Activated naive CD8-positive, alpha-beta T cell treated with anti-CD3 and anti-CD28 coated beads for 36 hours (primary cell): Measurements from ENCODE around the gene SAMD1. TPM values are rescaled to one million over a fixed set of nuclear protein-coding genes. Genes with fewer than 3 reads are reported as not detected.

Source experiments
- DNase-seq: peaks from one replicate; pipeline ENCODE4 v3.0.0; 2021
- H3K27ac Mint-ChIP-seq: one replicate; pipeline ENCODE4 v1.8.0; 2022; ENCODE audit warnings: mild to moderate bottlenecking, moderate library complexity, mixed read lengths
- H3K27me3 Mint-ChIP-seq: one replicate; pipeline ENCODE4 v1.8.0; 2022; ENCODE audit warnings: mild to moderate bottlenecking, mixed read lengths
- H3K36me3 Mint-ChIP-seq: one replicate; pipeline ENCODE4 v1.8.0; 2021; ENCODE audit warnings: mild to moderate bottlenecking, mixed read lengths
- H3K4me1 Mint-ChIP-seq: one replicate; pipeline ENCODE4 v1.8.0; 2021; ENCODE audit warnings: mixed read lengths
- H3K4me3 Mint-ChIP-seq: one replicate; pipeline ENCODE4 v1.8.0; 2022; ENCODE audit warnings: mild to moderate bottlenecking, moderate library complexity, mixed read lengths
- H3K9me3 Mint-ChIP-seq: one replicate; pipeline ENCODE4 v1.8.0; 2022; ENCODE audit warnings: mixed read lengths
- total RNA-seq, 2 experiments: library from RNA; stranded (reverse); gene quantifications; one replicate each; pipeline ENCODE4 v1.2.3, GENCODE V29; 2021

Gene SAMD1
- total RNA-seq, 2 experiments from 2014 or later, result 66.7 to 68.0 TPM

DNA sequence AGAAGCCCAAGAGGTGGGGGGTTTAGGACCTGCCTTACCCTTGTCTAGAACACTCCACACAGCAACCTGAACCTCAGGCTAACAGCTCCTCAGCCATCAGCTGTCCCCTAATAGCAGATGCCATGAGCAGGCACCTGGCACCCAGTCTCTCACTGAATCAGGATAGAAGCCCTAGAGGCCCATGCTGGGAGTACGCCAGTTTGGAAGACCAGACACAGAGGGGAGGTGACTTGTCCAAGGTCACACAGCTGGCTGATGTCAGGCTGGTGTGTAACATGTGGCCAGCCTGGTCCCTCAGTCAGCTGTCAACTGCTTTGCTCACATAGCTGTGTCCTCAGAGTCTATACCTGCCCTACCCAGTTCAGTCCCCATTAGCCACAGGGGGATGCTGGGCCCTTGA is 12.8 kb upstream of the SAMD1 start:
- Mint-ChIP-seq H3K4me1 (peaks cover 1% of the 10 kb centered on the region), H3K27ac (no peak overlapping the region), H3K36me3 (peaks cover 6% of the 10 kb centered on the region), H3K27me3 (no peaks in the 10 kb centered on the region), H3K9me3 (no peaks in the 10 kb centered on the region), H3K4me3 (no peak overlapping the region)
- DNase-seq, result no peak

DNA sequence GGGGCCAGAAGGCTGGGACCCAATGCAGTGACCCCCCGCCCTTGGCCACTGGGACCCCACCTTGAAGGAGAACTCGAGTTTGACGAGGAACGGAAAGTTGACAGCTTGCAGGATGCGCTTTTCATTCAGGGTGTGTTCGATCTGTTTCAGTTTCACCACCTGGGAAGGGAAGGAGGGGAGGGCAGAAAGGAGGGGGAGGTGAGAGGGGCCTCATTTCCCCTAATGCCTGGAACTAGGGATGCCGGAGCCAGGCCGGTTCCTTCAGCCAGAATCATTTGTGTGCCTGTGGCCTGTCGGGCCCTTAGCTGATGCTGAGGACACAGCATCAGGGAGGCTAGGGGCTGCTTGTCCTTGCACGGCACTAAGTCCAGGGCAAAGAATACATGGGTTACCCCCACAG is 12.2 kb upstream of the SAMD1 start:
- Mint-ChIP-seq H3K9me3 (no peaks in the 10 kb centered on the region), H3K27ac (no peak overlapping the region), H3K36me3 (peaks cover 4% of the 10 kb centered on the region), H3K4me3 (no peak overlapping the region), H3K4me1 (no peaks in the 10 kb centered on the region), H3K27me3 (no peaks in the 10 kb centered on the region)
- DNase-seq, result no peak

DNA sequence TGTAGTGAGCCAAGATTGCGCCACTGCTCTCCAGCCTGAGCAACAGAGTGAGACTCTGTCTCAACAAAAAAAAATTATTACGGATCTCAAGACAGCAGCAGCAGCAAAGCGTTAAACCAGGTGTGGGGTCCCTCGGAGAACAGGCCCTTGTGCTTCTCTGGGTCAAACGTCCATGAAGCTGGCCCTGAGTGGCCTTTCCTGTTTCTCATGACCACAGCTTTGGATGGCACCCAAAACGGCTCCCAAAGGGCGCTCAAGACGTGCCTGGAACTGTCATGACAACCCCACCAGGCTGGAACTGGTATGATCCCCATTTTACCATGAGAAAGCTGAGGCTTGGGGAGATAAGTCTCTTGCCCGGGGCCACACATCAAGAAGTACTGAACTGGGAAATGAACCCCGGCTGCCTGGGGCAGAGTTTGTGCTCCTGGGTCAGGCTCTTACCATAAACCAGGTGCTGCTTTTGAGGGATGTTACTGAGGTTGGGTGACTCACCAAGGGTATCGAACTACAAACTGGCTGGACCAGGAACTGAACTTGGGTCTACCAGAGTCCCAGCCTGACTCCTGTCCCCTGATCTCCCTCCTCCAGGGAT is 11.6 kb upstream of the SAMD1 start:
- no peak overlapping the region for H3K4me3 Mint-ChIP-seq

DNA sequence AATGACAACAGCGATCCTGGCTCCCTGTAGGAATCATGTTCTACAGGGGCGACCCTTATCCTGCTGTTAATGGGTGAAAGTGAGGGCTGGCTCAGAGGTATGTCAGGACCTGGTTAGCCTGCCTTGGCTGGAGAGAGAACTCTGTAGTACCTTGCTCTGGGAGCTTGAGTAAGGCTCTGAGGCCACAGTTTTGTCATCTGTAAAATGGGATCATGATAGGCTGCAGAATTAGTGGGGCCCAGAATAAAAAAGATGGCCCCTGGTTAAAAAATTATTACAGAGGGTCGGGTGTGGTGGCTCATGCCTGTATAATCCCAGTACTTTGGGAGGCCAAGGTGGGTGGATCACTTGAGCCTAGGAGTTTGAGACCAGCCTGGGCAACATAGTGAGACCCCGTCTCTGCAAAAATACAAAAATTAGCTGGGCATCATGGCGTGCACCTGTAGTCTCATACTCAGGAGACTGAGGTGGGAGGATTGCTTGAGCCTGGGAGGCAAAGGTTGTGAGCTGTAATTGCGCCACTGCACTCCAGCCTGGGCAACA is 10.5 kb upstream of the SAMD1 start:
- Mint-ChIP-seq H3K36me3 (peaks cover 4% of the 10 kb centered on the region), H3K27ac (no peak overlapping the region), H3K27me3 (no peaks in the 10 kb centered on the region), H3K4me3 (no peak overlapping the region), H3K9me3 (no peaks in the 10 kb centered on the region), H3K4me1 (no peaks in the 10 kb centered on the region)
- DNase-seq, result no peak

More for the DNA sequence above, 11.6 kb upstream of the SAMD1 start:
- no peaks in the 10 kb centered on the region for H3K27me3 Mint-ChIP-seq
- no peak for DNase-seq
- no peaks in the 10 kb centered on the region for H3K4me1 Mint-ChIP-seq
- H3K36me3 Mint-ChIP-seq, result peaks cover 4% of the 10 kb centered on the region
- no peak overlapping the region for H3K27ac Mint-ChIP-seq
- no peaks in the 10 kb centered on the region for H3K9me3 Mint-ChIP-seq

DNA sequence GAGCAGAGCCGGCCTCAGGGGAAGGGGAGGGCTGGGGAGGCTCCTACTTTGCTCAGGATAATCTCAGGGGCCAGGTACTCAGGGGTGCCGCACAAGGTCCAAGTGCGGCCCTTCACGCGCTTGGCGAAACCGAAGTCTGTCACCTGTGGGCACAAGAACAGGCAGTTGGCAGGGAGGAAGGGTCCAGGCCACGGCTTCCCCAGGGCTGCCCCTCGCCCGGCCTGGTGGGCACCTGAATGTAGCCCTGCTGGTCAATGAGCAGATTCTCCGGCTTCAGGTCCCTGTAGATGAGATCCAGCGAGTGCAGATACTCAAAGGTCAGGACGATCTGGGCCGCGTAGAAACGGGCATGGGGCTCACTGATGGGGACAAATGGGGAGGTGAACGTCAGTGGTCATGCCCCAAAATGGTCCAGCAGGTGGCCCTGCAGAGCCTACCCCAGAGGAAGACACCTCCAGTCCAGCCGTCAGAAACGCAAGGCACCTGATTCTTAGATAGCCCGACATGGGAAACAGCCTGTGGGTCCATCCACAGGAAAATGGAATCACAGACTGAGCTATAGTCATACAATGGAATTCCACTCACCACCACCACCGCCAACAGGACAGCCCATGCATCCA is 7.1 kb upstream of the SAMD1 start:
- Mint-ChIP-seq H3K9me3 (peaks cover 8% of the 10 kb centered on the region), H3K4me1 (no peaks in the 10 kb centered on the region), H3K36me3 (peaks cover 14% of the 10 kb centered on the region), H3K4me3 (no peak overlapping the region), H3K27ac (no peak overlapping the region), H3K27me3 (no peaks in the 10 kb centered on the region)
- no peak for DNase-seq

DNA sequence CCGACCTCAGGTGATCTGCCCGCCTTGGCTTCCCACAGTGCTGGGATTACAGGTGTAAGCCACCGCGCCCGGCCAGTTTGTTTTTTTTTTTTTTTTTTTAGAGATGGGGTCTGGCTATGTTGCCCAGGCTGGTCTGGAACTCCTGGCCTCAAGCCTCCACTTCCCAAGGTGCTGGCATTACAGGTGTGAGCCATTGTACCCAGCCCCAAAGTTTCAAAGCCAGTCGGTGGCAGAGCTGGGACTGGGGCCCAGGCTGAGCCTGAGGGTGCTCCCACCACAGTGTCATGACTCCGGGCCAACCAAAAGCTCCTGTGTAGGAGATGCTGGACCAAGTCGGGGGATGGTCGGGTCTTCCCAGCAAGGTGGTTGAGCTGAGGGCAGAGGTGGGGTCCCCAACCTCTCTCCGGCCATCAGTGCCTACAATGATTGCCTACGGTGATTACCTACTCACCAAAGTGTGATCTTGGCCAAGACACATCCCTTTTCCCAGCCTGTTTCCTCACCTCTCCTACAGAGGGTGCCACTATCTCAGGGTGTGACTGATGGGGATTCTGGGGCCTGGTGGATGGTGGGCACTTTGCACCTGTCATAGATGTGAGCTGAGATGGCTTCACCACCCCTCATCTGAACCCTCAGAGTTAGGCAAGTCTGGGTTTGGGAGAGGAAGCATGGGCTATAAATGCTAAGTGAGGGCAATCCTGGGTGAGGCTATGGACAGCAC is 5.9 kb upstream of the SAMD1 start:
- no peak for DNase-seq
- H3K4me3 Mint-ChIP-seq, result no peak overlapping the region
- peaks cover 11% of the 10 kb centered on the region for H3K9me3 Mint-ChIP-seq
- H3K27me3 Mint-ChIP-seq, result no peaks in the 10 kb centered on the region
- H3K4me1 Mint-ChIP-seq, result peaks cover 8% of the 10 kb centered on the region
- no peak overlapping the region for H3K27ac Mint-ChIP-seq
- peaks cover 21% of the 10 kb centered on the region for H3K36me3 Mint-ChIP-seq

DNA sequence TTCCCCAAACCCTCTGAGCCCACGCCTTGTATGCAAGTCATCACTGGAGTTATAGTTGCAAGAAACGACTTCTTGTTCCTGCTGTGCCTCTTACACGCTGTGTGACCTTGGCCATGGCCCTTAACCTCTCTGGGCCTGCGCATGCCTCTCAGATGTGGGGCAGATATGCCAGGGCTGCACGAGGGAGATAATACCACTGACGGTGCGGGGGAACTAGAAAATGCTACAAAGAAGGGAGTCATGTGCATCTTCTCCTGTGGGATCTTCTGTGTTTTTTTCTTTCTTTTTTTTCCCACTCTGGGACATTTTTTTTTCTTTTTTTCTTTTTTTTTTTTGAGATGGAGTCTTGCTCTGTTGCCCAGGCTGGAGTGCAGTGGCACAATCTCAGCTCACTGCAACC is 4.3 kb upstream of the SAMD1 start:
- DNase-seq, result no peak
- Mint-ChIP-seq H3K27me3 (no peaks in the 10 kb centered on the region), H3K4me1 (peaks cover 9% of the 10 kb centered on the region), H3K27ac (no peak overlapping the region), H3K36me3 (peaks cover 19% of the 10 kb centered on the region), H3K4me3 (no peak overlapping the region), H3K9me3 (peaks cover 11% of the 10 kb centered on the region)

DNA sequence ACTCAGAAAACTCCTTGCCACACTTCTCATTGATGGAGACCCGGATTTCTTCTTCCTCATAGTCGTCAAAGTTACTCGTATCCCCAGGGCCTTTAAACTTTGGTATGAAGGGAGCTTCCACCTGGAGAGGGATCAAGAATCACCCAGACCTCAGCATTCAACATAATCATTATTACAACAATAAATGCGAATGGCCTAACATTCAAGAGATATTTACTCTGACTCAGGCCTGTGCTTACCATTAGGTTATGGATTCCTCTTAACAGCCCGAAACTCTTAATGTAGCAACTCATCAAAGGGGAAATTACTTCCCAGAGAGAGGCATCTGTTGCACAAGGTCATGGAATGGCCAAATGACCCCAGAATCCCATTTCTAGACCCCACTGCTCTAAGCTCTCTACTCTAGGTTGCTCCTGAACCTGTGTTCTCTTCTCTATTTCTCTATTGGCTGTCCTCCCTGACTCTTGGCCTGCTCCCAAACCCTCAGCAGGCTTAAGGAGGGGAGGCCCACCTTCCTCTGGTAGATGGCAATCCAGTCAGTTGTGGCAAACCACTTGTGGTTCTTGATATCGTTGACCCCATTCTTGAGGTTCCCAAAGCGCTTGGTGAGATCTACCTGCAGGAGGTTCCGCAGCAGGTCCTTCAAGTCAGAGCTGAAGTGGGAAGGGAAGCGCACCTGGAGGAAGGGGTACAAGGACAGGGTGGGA is 2.7 kb upstream of the SAMD1 start:
- H3K27me3 Mint-ChIP-seq, result no peaks in the 10 kb centered on the region
- H3K4me3 Mint-ChIP-seq, result no peak overlapping the region
- H3K9me3 Mint-ChIP-seq, result peaks cover 11% of the 10 kb centered on the region
- H3K4me1 Mint-ChIP-seq, result peaks cover 14% of the 10 kb centered on the region
- H3K36me3 Mint-ChIP-seq, result peaks cover 27% of the 10 kb centered on the region
- DNase-seq, result no peak
- no peak overlapping the region for H3K27ac Mint-ChIP-seq

DNA sequence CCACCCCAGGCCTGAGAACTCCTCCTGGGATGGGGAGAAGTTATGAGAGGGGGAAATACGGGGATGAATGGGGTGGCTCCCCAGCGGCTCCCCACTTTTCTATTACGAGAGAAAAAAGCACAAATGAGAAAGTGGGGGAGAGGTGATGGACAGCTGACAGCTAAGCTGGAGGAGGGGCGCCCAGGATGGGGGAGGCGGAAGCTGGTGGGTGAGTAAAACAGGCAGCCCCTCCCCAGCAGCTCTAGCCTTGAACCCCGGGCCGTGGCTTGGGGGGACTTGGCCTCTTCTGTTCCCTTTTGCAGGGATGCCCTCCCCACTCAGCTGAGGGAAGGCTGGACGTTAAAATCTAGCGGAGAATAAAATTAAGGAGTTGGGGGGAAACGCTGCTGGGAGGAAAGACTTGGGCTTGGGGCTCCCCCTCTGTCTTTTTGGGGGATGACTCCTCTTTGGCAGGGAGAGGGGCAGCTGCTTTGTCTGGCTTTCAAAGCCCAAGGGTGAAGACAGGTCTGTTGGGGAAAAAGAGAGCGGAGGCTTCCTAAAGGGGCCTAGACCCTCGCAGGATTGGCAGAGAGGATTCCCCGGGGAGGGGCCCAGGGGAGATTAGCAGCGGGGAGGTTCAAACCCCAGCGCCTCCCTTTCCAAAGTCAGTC is 1.4 kb upstream of the SAMD1 start:
- Mint-ChIP-seq H3K4me3 (peak overlapping the region; percentile 96), H3K27me3 (no peaks in the 10 kb centered on the region), H3K9me3 (peaks cover 11% of the 10 kb centered on the region), H3K4me1 (peaks cover 14% of the 10 kb centered on the region), H3K36me3 (peaks cover 31% of the 10 kb centered on the region), H3K27ac (peak overlapping the region; percentile 96)
- DNase-seq, result peak; percentile 62

DNA sequence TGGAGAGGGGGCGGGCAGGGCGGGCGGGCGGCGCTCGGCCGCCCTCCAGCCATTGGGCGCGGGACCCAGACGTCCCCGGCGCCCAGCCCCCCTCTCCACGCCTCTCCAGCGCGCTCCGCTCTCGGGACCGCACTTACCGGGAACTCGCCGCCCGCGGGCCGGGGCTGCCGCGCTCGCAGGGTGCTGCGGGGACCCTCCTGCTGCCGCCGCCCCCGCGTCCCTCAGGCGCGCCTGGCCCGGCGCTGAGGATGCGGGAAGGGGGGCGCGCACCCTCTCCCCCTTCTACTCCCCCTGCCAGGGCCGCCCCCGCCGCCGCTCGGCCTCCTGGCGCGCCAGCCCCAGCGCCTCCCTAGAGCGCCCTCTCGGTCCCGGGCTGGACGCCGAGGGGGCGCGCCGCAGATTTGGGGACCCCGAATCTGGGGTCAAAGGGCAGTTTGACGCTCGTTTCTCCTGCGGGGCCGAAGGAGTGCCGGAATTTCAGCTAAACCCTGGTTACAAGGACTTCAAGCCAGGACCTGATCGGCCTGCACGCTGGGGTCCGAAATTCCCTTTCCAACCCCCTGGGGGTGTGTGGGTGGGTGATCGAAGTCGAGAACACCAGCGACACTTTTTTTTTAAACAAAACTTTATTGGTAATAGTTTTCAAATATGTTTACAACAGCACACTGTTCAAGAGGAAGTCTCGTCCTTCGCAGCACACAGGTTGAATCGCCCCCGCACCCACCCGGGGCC is 696 bp upstream of the SAMD1 start:
- H3K27me3 Mint-ChIP-seq, result no peaks in the 10 kb centered on the region
- H3K4me3 Mint-ChIP-seq, result peak overlapping the region; percentile 96
- peaks cover 31% of the 10 kb centered on the region for H3K36me3 Mint-ChIP-seq
- peak overlapping the region; percentile 96 for H3K27ac Mint-ChIP-seq
- H3K4me1 Mint-ChIP-seq, result peaks cover 14% of the 10 kb centered on the region
- peak; percentile 81 for DNase-seq
- peaks cover 11% of the 10 kb centered on the region for H3K9me3 Mint-ChIP-seq

DNA sequence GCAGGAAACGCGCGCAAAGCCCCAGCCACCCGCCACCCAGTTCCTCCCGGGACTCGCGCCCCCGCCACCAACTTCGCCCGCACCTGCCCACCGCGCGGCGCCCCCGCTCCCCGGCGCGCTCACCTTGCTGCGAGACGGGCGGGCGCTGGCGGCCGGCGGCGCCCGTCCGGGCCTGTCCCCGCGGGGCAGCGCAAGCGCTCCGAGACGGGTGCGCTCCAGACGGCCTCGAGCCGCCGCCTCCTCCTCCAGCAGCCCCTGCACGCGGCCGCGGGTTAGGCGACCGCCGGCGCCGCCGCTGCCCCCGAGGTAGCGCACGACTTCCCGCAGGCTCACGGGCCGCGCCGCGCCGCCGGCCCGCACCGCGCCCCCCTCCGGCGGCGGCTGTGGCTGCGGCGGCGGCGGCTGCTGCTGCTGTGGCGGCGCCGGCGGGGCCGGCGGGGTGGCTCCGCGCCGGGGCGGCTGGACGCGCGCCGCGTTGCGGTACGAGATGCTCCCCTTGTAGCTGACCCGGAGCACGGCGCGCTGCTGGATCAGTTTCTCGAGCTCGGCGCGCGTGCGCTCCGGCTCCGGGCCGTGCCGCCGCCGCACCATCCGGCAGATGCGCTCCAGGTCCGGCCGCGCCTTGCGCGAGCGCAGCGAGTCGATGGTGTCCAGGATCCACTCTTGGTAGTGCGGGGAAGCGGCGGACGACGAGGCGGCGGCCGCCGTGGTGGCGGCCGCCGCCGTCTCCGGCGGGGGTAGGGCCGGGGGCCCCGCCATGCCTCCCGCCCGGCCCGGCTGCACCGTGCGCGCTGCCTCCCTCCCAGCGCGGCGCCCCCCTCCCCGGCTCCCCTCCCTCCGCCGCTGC is 666 bp downstream of the SAMD1 start:
- Mint-ChIP-seq H3K27me3 (no peaks in the 10 kb centered on the region), H3K27ac (peak overlapping the region; percentile 65), H3K4me3 (peak overlapping the region; percentile 83), H3K4me1 (peaks cover 14% of the 10 kb centered on the region), H3K9me3 (peaks cover 11% of the 10 kb centered on the region), H3K36me3 (peaks cover 31% of the 10 kb centered on the region)
- DNase-seq, result peak; percentile 66

DNA sequence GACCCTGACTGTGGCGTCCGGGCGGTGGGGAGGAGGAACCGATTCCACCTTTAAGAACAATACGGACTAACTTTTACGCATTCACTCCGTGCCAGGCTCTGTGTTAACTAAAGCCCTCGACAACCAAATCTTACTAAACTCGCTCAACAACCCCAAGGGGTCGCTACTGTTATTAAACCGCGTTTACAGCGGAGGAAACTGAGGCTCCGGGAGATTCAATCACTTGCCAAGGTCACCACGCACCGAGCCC is 1.2 kb downstream of the SAMD1 start:
- Mint-ChIP-seq H3K9me3 (peaks cover 11% of the 10 kb centered on the region), H3K4me1 (peaks cover 14% of the 10 kb centered on the region), H3K27ac (peak overlapping the region; percentile 65), H3K4me3 (peak overlapping the region; percentile 83), H3K27me3 (no peaks in the 10 kb centered on the region), H3K36me3 (peaks cover 26% of the 10 kb centered on the region)
- DNase-seq, result no peak

DNA sequence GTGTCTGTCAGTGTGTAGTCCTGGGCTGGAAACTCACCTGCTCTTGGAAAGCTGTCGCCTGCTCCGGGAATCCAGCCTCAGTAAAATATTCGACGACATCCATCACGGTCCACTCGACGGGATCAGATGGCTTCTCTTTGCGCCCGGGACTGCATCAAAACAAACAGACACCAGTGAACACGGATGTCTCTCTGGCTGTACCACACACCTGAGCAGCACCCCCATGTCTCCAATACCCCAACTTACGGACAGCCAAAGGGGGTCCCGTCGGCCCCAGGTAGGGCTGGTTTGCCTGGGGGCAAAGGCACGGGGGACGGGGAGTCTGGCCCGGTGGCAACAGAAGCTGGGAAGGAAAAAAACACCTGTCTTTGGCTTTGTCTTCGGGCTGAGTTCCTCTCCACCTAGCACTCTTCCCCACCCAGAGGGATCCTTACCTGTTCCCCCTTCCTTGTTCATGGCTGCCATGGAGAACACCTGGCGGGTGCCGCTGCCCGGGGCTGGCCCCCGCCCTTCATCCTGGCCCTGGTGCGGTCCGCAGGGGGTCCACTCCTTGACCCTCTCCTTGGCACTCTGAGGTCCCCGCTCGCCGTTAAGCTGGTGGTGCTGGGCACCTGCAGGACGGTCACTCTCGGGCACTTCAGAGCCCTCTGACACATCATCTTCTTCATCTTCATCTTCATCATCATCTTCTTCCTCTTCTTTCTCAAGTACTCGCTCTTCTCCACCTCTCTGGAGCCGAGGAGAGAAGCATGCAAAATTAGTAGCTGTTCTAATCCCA is 1.7 kb downstream of the SAMD1 start:
- Mint-ChIP-seq H3K36me3 (peaks cover 25% of the 10 kb centered on the region), H3K27ac (peak overlapping the region; percentile 65), H3K9me3 (peaks cover 11% of the 10 kb centered on the region), H3K4me3 (peak overlapping the region; percentile 83), H3K27me3 (no peaks in the 10 kb centered on the region), H3K4me1 (peaks cover 14% of the 10 kb centered on the region)
- no peak for DNase-seq
